GM21576 (cell line): ENCODE measurements around the gene PYROXD2.

Source experiments
- ATAC-seq: cut with Tn5 transposase; IDR thresholded peaks from one replicate; pipeline ENCODE4 v1.9.1; 2021; ENCODE audit warnings: mild to moderate bottlenecking, moderate library complexity; ENCODE audit not compliant: unreplicated experiment

PYROXD2 gene

DNA sequence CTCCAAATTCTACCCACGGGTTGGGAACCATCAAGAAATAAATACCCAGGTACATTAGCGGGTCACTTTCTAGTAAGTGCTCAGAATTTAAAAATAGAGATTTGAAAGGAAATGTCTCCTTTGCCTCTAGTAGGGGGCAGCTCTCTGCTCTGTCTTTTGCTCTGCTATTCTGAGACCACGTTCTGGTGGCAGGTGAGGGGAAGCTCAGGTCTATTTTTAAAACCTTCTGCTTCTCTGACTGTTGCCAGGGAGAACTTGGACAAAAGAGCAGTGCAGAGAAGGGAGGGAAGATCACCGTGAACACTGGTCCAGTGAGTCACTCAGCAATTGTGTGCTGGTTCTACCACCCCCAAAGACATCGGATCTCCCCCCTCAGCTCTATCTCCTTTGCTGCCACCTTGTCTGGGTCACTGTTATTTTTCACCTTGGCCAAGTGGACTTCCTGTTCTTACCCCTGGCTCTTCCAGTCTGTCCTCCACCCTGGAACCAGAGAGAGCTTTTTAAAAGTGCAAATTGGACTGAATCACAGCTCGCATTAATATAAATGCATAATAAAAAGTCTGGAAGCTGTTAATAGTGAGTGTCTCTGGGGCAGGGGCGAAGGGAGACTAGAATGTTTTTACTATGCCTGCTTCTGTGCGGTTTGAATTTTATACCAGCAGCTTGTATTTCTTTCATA, 74.6 kb downstream of the PYROXD2 start:
- ATAC-seq: peak; percentile 54

DNA sequence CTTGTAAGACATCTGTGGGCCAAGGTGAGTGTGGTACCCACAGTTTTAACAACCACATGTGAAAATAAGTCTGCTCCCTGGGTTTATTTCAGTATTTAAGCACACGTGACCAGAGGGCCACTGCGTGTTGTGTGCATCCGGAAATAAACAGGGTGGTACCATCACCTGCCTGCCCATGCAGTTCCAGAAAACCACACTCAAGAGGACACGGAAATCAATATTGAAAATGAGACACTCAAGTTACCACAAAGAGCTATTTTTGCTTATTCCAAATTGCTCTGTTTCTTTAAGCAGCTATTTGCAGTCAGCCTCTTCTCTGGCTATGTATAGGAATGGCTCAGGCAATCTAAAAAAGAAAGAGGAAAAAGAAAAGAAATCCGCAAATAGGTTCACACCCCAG, 75.2 kb downstream of the PYROXD2 start:
- peak; percentile 85 for ATAC-seq

DNA sequence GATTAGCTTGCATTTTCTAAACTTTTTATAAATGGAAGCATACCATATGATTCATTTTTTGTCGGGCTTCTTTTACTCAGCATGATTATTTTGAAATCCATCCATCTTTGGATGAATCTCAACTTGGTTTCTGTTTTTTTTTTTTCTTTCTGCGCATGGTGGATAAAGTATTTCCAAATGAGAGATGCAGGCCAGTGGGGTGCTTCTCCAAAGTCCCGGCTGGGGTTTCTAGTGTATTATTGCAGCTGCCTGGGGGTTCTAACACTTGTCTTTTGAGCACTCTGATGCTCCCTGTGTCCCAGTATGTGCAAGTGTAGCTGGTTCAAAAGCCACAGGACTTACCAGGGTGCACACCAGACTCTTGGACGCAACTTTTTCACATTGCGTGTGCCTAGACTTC, 76.1 kb downstream of the PYROXD2 start:
- no peak for ATAC-seq

DNA sequence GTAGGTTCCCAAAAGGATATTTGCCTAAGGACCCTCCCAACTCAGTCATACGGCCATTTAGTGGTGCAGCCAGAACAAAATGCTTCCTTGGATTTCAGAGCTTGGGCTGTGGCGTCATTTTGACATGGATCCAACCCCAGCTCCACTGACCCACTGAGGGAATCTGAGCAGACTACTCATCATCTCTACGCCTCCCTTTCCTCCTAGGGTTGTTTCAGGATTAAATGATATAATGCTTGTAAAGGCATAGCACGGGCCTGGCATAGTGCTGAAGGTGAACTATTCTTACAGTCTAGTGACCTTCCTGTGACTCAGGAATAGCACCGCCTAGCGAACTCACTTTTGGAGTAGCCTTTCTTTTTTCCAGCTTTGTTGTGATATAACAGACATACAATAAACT, 76.7 kb downstream of the PYROXD2 start:
- ATAC-seq: no peak

DNA sequence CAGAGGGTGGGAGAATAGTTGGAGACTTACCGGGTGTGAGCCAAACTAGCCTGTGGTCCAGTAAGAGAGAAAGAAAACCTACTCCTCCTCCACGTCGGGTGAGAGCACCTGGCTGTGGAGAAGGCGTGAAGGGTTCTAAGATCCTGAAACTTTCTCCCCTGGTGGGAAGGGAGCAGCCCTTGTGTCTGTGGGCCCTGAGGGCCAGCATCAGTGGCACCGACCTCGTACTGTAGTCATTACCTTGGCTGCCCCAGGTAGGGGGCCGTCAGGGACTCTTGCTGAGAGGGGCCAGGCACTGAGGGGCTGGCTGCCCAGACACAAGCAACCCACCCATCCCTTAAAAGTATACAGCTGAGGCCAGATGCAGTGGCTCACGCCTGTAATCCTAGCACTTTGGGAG, 77.5 kb downstream of the PYROXD2 start:
- no peak for ATAC-seq
